ENCODE results near the gene ZNF326. TPM values are rescaled to one million over a fixed set of nuclear protein-coding genes. Genes with fewer than 3 reads are reported as not detected.
"Not testable (repeated sequence)": the region's sequence is repeated elsewhere in the genome, so short reads cannot be mapped to it uniquely, and the experiment has no call there.

ZNF326 gene
- polyA plus RNA-seq, 1 donor, result 49.4 TPM

GRCh38 chr1:89984564-89985116, 10.3 kb upstream of the ZNF326 start:
- H3K9me3 ChIP-seq (ENCODE audit: control insufficient read depth, low read depth, low read length); H3K27ac ChIP-seq (ENCODE audit: low read length); DNase-seq; H3K27me3 ChIP-seq (ENCODE audit: control insufficient read depth, insufficient read depth, low read length); H3K4me3 ChIP-seq (ENCODE audit: low read length); H3K36me3 ChIP-seq (ENCODE audit: control insufficient read depth, insufficient read depth, low read length): not testable (repeated sequence)
- WGBS (ENCODE audit: insufficient coverage, low lambda C conversion rate), result no CpG with 5 or more reads among the region's 33 CpGs
- peaks cover 14% of the 10 kb centered on the region for H3K4me1 ChIP-seq (ENCODE audit: control insufficient read depth, insufficient read depth, low read length)

- DNase-seq, result peak in 1 of 2 donors; percentile 50
- Histone ChIP-seq H3K9me3 (ENCODE audit: control insufficient read depth, low read depth, low read length) (peaks cover 3% of the 10 kb centered on the region), H3K4me1 (ENCODE audit: control insufficient read depth, insufficient read depth, low read length) (peaks cover 25% of the 10 kb centered on the region), H3K4me3 (ENCODE audit: low read length) (no peak overlapping the region), H3K27ac (ENCODE audit: low read length) (no peak overlapping the region), H3K36me3 (ENCODE audit: control insufficient read depth, insufficient read depth, low read length) (no peaks in the 10 kb centered on the region), H3K27me3 (ENCODE audit: control insufficient read depth, insufficient read depth, low read length) (no peaks in the 10 kb centered on the region)
These were observed 8.9 kb upstream of the ZNF326 start for GRCh38 chr1:89986020-89986419.

DNA sequence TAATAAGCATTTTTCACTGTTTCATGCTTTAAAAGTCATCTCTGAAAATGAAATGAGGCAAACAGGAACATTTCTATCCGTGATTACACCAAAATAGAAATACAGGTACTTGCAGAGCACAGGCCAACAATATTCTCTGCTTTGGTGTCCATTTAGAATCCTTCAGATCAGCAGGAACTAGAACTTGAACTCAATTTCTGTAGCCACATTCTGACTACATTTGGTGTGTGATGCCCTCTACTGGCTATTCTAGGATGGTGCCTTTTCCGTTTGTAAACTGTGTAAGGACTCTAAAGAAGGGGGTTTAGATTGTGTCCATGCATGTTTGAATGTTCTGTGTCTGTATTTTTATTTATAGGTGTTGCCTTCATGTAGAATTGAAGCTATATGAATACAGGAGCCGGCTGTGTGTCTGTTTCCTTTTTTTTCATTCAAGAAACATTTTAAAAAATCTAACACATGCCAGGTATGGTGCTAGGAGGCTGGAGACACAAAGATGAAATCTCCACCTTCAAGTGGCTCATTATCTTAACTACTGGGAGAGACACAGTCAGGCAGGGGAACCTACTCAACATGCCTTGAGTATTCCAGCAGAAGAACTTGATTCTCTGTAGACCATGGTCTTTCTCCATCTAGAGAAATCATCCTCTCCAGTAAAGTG, 7.6 kb upstream of the ZNF326 start:
- 0% methylated on average over 2 of the region's 3 CpGs for WGBS (ENCODE audit: insufficient coverage, low lambda C conversion rate)
- no peaks in the 10 kb centered on the region for H3K27me3 ChIP-seq (ENCODE audit: control insufficient read depth, insufficient read depth, low read length)
- peak; percentile 69 to 72 for DNase-seq

GRCh38 chr1:89989099-89989498, 5.8 kb upstream of the ZNF326 start:
- Histone ChIP-seq H3K27ac (ENCODE audit: low read length) (peak overlapping the region; percentile 93), H3K27me3 (ENCODE audit: control insufficient read depth, insufficient read depth, low read length) (no peaks in the 10 kb centered on the region), H3K9me3 (ENCODE audit: control insufficient read depth, low read depth, low read length) (peaks cover 3% of the 10 kb centered on the region), H3K36me3 (ENCODE audit: control insufficient read depth, insufficient read depth, low read length) (no peaks in the 10 kb centered on the region), H3K4me3 (ENCODE audit: low read length) (no peak overlapping the region), H3K4me1 (ENCODE audit: control insufficient read depth, insufficient read depth, low read length) (peaks cover 31% of the 10 kb centered on the region)
- 95% methylated on average over 4 of the region's 23 CpGs for WGBS (ENCODE audit: insufficient coverage, low lambda C conversion rate)
- no peak for DNase-seq

More for the DNA sequence above, 7.6 kb upstream of the ZNF326 start:
- peaks cover 30% of the 10 kb centered on the region for H3K4me1 ChIP-seq (ENCODE audit: control insufficient read depth, insufficient read depth, low read length)
- no peaks in the 10 kb centered on the region for H3K36me3 ChIP-seq (ENCODE audit: control insufficient read depth, insufficient read depth, low read length)
- no peak overlapping the region for H3K27ac ChIP-seq (ENCODE audit: low read length)
- peaks cover 3% of the 10 kb centered on the region for H3K9me3 ChIP-seq (ENCODE audit: control insufficient read depth, low read depth, low read length)
- H3K4me3 ChIP-seq (ENCODE audit: low read length), result no peak overlapping the region

DNA sequence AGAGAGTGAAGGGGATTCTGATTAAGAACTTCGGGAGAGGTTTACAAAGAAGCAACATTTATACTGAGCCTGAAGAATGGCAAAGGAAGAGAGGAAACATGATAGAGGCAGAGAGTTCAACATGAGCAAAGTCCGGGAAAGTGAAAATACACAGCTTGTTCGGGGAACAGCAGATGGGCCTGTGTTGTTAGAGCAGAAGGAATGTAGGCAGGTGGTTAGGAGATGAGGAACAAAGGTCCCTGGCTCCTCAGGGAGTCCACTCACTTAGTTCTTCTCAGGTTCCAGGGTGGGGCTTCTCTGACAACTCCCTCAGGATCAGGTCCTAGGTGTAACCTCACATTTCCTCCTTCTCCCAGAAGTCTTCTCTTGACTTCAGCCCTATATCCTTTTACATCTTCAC, 5.1 kb upstream of the ZNF326 start:
- Histone ChIP-seq H3K4me1 (ENCODE audit: control insufficient read depth, insufficient read depth, low read length) (peaks cover 32% of the 10 kb centered on the region), H3K9me3 (ENCODE audit: control insufficient read depth, low read depth, low read length) (no peaks in the 10 kb centered on the region), H3K4me3 (ENCODE audit: low read length) (no peak overlapping the region), H3K27me3 (ENCODE audit: control insufficient read depth, insufficient read depth, low read length) (no peaks in the 10 kb centered on the region), H3K36me3 (ENCODE audit: control insufficient read depth, insufficient read depth, low read length) (no peaks in the 10 kb centered on the region), H3K27ac (ENCODE audit: low read length) (peak overlapping the region; percentile 93)
- WGBS (ENCODE audit: insufficient coverage, low lambda C conversion rate), result 0% methylated on average over 1 of the region's 3 CpGs
- peak; percentile 93 to 97 for DNase-seq

- H3K4me1 ChIP-seq (ENCODE audit: control insufficient read depth, insufficient read depth, low read length), result peaks cover 32% of the 10 kb centered on the region
- H3K27ac ChIP-seq (ENCODE audit: low read length), result peak overlapping the region; percentile 93
- no peaks in the 10 kb centered on the region for H3K27me3 ChIP-seq (ENCODE audit: control insufficient read depth, insufficient read depth, low read length)
- no peaks in the 10 kb centered on the region for H3K9me3 ChIP-seq (ENCODE audit: control insufficient read depth, low read depth, low read length)
- 71% methylated on average over 2 of the region's 8 CpGs for WGBS (ENCODE audit: insufficient coverage, low lambda C conversion rate)
- no peak for DNase-seq
- no peaks in the 10 kb centered on the region for H3K36me3 ChIP-seq (ENCODE audit: control insufficient read depth, insufficient read depth, low read length)
- H3K4me3 ChIP-seq (ENCODE audit: low read length), result no peak overlapping the region
These were observed 3.7 kb upstream of the ZNF326 start for GRCh38 chr1:89990976-89991831.

DNA sequence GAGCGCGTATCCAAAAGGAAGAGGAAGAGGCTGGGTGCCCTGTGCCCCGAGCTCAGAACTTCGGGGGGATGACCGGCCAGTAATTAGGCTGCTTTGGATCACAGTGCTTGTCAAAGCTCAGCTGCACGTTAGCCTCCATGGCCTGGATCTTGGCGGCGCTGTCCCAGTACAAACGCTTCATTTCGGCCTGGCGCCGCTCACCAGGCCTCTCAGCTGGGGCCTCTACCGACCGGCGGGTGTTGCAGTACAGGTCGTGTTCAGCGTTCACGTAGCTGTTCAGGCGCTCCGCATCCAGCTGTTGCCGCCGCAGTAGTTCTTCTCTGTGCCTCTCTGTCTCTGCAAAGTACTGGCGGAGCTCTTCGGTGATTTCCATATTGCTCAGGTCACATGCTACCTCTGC, 1.4 kb upstream of the ZNF326 start:
- DNase-seq, result no peak
- Histone ChIP-seq H3K27me3 (ENCODE audit: control insufficient read depth, insufficient read depth, low read length) (no peaks in the 10 kb centered on the region), H3K27ac (ENCODE audit: low read length) (no peak overlapping the region), H3K9me3 (ENCODE audit: control insufficient read depth, low read depth, low read length) (no peaks in the 10 kb centered on the region), H3K4me3 (ENCODE audit: low read length) (no peak overlapping the region), H3K4me1 (ENCODE audit: control insufficient read depth, insufficient read depth, low read length) (peaks cover 39% of the 10 kb centered on the region), H3K36me3 (ENCODE audit: control insufficient read depth, insufficient read depth, low read length) (no peaks in the 10 kb centered on the region)
- WGBS (ENCODE audit: insufficient coverage, low lambda C conversion rate), result 100% methylated on average over 2 of the region's 24 CpGs

DNA sequence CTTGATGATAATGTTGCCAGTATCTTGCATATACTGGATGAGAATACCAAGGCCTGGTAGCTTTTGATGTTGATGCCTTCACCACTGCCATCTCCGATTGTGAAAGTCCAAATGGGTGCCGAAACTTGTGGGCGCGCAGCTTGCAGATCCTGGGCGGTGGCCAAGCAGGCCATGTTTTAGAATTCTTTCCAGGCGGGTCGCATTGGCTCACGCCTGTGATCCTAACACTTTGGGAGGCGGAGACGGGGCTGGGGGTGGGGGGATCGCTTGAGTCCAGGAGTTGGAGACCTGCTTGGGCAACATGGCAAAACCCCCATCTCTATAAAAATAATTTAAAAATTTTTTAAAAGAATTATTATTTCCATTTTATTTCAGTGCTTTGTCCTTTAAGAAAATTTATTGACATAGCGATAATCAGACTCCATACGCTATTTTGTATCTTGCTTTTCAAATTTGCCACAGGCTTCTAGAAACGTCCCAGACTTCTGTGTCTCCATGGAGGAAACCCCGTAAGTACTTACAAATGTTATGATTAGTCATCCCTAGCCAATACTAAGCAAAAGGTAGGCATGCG, 592 bp upstream of the ZNF326 start:
- peaks cover 32% of the 10 kb centered on the region for H3K4me1 ChIP-seq (ENCODE audit: control insufficient read depth, insufficient read depth, low read length)
- no peaks in the 10 kb centered on the region for H3K9me3 ChIP-seq (ENCODE audit: control insufficient read depth, low read depth, low read length)
- H3K27ac ChIP-seq (ENCODE audit: low read length), result peak overlapping the region; percentile 97
- peak overlapping the region; percentile 79 for H3K4me3 ChIP-seq (ENCODE audit: low read length)
- DNase-seq, result no peak
- peaks cover 3% of the 10 kb centered on the region for H3K36me3 ChIP-seq (ENCODE audit: control insufficient read depth, insufficient read depth, low read length)
- no peaks in the 10 kb centered on the region for H3K27me3 ChIP-seq (ENCODE audit: control insufficient read depth, insufficient read depth, low read length)
- WGBS (ENCODE audit: insufficient coverage, low lambda C conversion rate), result 31% methylated on average over 3 of the region's 16 CpGs

DNA sequence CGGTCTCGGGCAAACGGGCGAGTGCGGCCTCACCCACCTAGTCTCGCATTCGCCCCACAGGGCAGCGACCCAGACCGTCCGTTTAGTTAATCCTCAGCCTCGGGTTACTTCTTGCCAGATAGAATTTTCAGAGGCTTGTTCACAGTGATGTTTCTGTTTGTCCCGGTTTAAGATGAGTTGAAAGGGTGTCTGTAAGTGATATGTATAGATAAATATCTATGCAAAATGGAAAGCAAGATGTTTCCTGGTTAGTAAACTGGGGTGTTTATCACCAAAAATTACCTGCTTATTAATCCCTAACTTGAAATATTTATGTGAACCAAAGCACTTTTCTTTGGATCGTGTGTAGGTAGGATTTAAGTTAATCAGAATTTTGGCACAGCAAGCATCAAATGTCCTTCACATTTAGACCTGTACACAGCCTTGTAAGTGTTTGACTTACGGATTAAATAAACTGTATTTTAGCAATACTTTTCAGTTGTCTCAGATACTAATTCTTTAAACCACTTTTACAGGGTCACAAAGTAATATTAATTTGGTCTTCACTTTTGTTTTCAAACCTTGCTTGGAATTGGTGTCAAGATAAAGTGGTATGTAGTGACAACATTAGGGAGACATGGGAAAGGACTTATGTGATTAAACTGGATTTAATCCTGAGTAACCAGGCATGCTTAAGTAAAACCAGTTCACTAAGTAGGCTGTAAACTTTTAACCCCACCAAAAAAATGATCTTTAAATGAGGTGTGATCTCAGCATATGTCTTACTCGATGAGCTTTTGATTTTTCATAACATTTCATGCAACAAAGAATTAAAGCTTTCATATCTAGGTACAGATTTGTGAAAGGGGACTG, 914 bp downstream of the ZNF326 start:
- DNase-seq, result peak in 1 of 2 donors; percentile 46
- H3K27ac ChIP-seq (ENCODE audit: low read length), result peak overlapping the region; percentile 97
- no peaks in the 10 kb centered on the region for H3K27me3 ChIP-seq (ENCODE audit: control insufficient read depth, insufficient read depth, low read length)
- 0% methylated on average over 3 of the region's 15 CpGs for WGBS (ENCODE audit: insufficient coverage, low lambda C conversion rate)
- H3K36me3 ChIP-seq (ENCODE audit: control insufficient read depth, insufficient read depth, low read length), result peaks cover 5% of the 10 kb centered on the region
- H3K9me3 ChIP-seq (ENCODE audit: control insufficient read depth, low read depth, low read length), result no peaks in the 10 kb centered on the region
- peak overlapping the region; percentile 79 for H3K4me3 ChIP-seq (ENCODE audit: low read length)
- H3K4me1 ChIP-seq (ENCODE audit: control insufficient read depth, insufficient read depth, low read length), result peaks cover 20% of the 10 kb centered on the region
